IMR-90 (cell line): ENCODE measurements around the gene EXOC8. TPM values are rescaled to one million over a fixed set of nuclear protein-coding genes. Genes with fewer than 3 reads are reported as not detected.

ENCODE experiments used
- ATAC-seq: fragments of 200-7000 bp; cut with Tn5 transposase; 2 replicates; pipeline ENCODE4 v1.9.1; 2020; ENCODE audit warnings: low read depth, mild to moderate bottlenecking, moderate library complexity
- BruUV-seq: library from RNA; stranded (reverse); fragments of 400-500 nt; replicated peaks from 2 replicates; lab custom pipeline; 2021; lab: Mats Ljungman, UMichigan
- CTCF ChIA-PET: fragments of 300-600 bp; formaldehyde crosslinking; extraction: SDS; loops from one replicate; lab custom pipeline; 2021; ENCODE audit warnings: antibody characterized with exemption; lab: Yijun Ruan, JAX
- POLR2A ChIA-PET: fragments of 300-600 bp; sonication (Branson Sonifier 250); formaldehyde crosslinking; loops from one replicate; lab custom pipeline; 2022; ENCODE audit warnings: antibody characterized with exemption; ENCODE audit not compliant: unreplicated experiment; lab: Charles Lee
- DNase-seq: peaks from one replicate; pipeline ENCODE4 v3.0.0; 2013
- H2AFZ ChIP-seq: replicated peaks from 2 replicates; pipeline ENCODE3; 2013; ENCODE audit warnings: low read length, mild to moderate bottlenecking; ENCODE audit not compliant: poor library complexity
- H2AK5ac ChIP-seq: 2 replicates; pipeline ENCODE4 v1.6.1; 2013; ENCODE audit warnings: low read depth, low read length, inconsistent platforms
- H2AK9ac ChIP-seq: replicated peaks from 2 replicates; pipeline ENCODE3; 2013; ENCODE audit warnings: mild to moderate bottlenecking, low read depth, low read length, moderate library complexity; ENCODE audit not compliant: poor library complexity
- H2BK120ac ChIP-seq: 2 replicates; pipeline ENCODE4 v1.6.1; 2013; ENCODE audit warnings: low read depth, low read length, inconsistent platforms
- H2BK15ac ChIP-seq: 3 replicates; pipeline ENCODE4 v1.6.1; 2013; ENCODE audit warnings: low read depth, low read length, inconsistent platforms
- H2BK20ac ChIP-seq: 2 replicates; pipeline ENCODE4 v1.6.1; 2013; ENCODE audit warnings: low read depth, mild to moderate bottlenecking, inconsistent platforms, low read length, moderate library complexity
- H2BK5ac ChIP-seq: 2 replicates; pipeline ENCODE4 v1.6.1; 2013; ENCODE audit warnings: mild to moderate bottlenecking, low read depth, low read length, inconsistent platforms; ENCODE audit not compliant: poor library complexity, severe bottlenecking
- H3K14ac ChIP-seq: replicated peaks from 2 replicates; pipeline ENCODE4 v1.6.1; 2013; ENCODE audit warnings: low read depth, low read length, inconsistent platforms
- H3K18ac ChIP-seq: 2 replicates; pipeline ENCODE4 v1.6.1; 2013; ENCODE audit warnings: low read depth, low read length, control low read depth
- H3K23ac ChIP-seq: 2 replicates; pipeline ENCODE4 v1.6.1; 2013; ENCODE audit warnings: low read depth, low read length, inconsistent platforms
- H3K27ac ChIP-seq: 2 replicates; pipeline ENCODE4 v1.5.1; 2013; ENCODE audit warnings: mild to moderate bottlenecking, control low read depth, low read length; ENCODE audit not compliant: insufficient read depth
- H3K27me3 ChIP-seq: 2 replicates; pipeline ENCODE4 v1.6.1; 2013; ENCODE audit warnings: low read length; ENCODE audit not compliant: control insufficient read depth, insufficient read depth
- H3K36me3 ChIP-seq: 2 replicates; pipeline ENCODE4 v1.6.1; 2013; ENCODE audit warnings: low read length, mixed read lengths; ENCODE audit not compliant: control insufficient read depth, insufficient read depth
- H3K4ac ChIP-seq: 2 replicates; pipeline ENCODE4 v1.6.1; 2013; ENCODE audit warnings: low read depth, low read length, inconsistent platforms
- H3K4me1 ChIP-seq: 2 replicates; pipeline ENCODE4 v1.6.1; 2013; ENCODE audit warnings: low read length, mixed read lengths; ENCODE audit not compliant: control insufficient read depth, insufficient read depth
- H3K4me2 ChIP-seq: 2 replicates; pipeline ENCODE4 v1.6.1; 2013; ENCODE audit warnings: low read depth, mild to moderate bottlenecking, control low read depth, low read length, moderate library complexity
- H3K4me3 ChIP-seq: 2 replicates; pipeline ENCODE4 v1.5.1; 2013; ENCODE audit warnings: low read depth, mild to moderate bottlenecking, control low read depth, low read length, moderate library complexity; ENCODE audit not compliant: insufficient read depth
- H3K56ac ChIP-seq: 2 replicates; pipeline ENCODE4 v1.6.1; 2013; ENCODE audit warnings: low read length, inconsistent platforms; ENCODE audit not compliant: insufficient read depth; ENCODE audit errors: extremely low read depth
- H3K79me1 ChIP-seq, 2 experiments: 2 replicates each; pipeline ENCODE4 v1.6.1; 2013; ENCODE audit warnings: low read length in 2 of 2, inconsistent platforms in 1 of 2, low read depth in 1 of 2
- H3K9ac ChIP-seq: 2 replicates; pipeline ENCODE4 v1.6.1; 2013; ENCODE audit warnings: low read depth, low read length, control low read depth
- H3K9me1 ChIP-seq: 2 replicates; pipeline ENCODE4 v1.6.1; 2013; ENCODE audit warnings: low read length, inconsistent platforms; ENCODE audit not compliant: insufficient read depth
- H3K9me3 ChIP-seq: 2 replicates; pipeline ENCODE4 v1.6.1; 2013; ENCODE audit warnings: low read length; ENCODE audit not compliant: control insufficient read depth, insufficient read depth
- H4K20me1 ChIP-seq: 2 replicates; pipeline ENCODE4 v1.6.1; 2013; ENCODE audit warnings: low read length, inconsistent platforms; ENCODE audit not compliant: insufficient read depth
- H4K5ac ChIP-seq: 2 replicates; pipeline ENCODE4 v1.6.1; 2013; ENCODE audit warnings: mild to moderate bottlenecking, low read depth, low read length, control low read depth
- H4K8ac ChIP-seq, 2 experiments: 2 replicates each; pipeline ENCODE4 v1.6.1; 2013; ENCODE audit warnings: low read depth in 2 of 2, low read length in 2 of 2, control low read depth in 1 of 2, inconsistent platforms in 1 of 2
- H4K91ac ChIP-seq: 2 replicates; pipeline ENCODE4 v1.6.1; 2013; ENCODE audit warnings: low read depth, low read length, inconsistent platforms; ENCODE audit not compliant: insufficient read depth
- RFX5 ChIP-seq: IDR thresholded peaks from 2 replicates; pipeline ENCODE4 v1.8.0; 2012; ENCODE audit warnings: low read depth, mild to moderate bottlenecking, low read length, moderate library complexity
- SMC3 ChIP-seq: fragments of 150-350 bp; IDR thresholded peaks from 2 replicates; pipeline ENCODE4 v1.6.1; 2016; ENCODE audit warnings: low read depth, mild to moderate bottlenecking, antibody characterized with exemption, low read length, moderate library complexity
- WGBS, 2 experiments: methylation state at CpG; one replicate each; pipeline versions ENCODE4 v1.1.5 to v1.1.7; 2013; ENCODE audit warnings: missing lambda C conversion rate in 2 of 2; ENCODE audit not compliant: insufficient read length in 1 of 2; ENCODE audit errors: extremely low coverage in 2 of 2; 5-methylcytosine and 5-hydroxymethylcytosine counted together
- dilution Hi-C: fragments of 300-500 bp; cut with HindIII; formaldehyde crosslinking; loops from one replicate; pipeline ENCODE4 v1.14.3; 2018; ENCODE audit warnings: low sequenced_read_pairs; ENCODE audit not compliant: unreplicated experiment
- in situ Hi-C: fragments of 300-500 bp; cut with MboI; formaldehyde crosslinking; loops from 3 replicates; pipeline ENCODE4 v1.14.3; 2019; ENCODE audit warnings: low sequenced_read_pairs, inconsistent platforms, mixed read lengths
- intact Hi-C: fragments of 100-400 bp; cut with micrococcal nuclease; formaldehyde crosslinking; loops from 2 replicates; pipeline ENCODE4 v1.10.0; 2022
- polyA plus RNA-seq, 3 experiments: library from polyadenylated mRNA; depleted of rRNA; stranded (reverse); fragments of >200 nt; gene quantifications; 2 replicates each; pipeline ENCODE4 v1.2.3, GENCODE V29; 2012; ENCODE audit warnings: low replicate concordance in 1 of 3
- total RNA-seq: library from RNA; depleted of rRNA; stranded (reverse); fragments of >200 nt; gene quantifications from 2 replicates; pipeline ENCODE4 v1.2.3, GENCODE V29; 2012

EXOC8 gene
- total and polyA plus RNA-seq, 2 of the 4 experiments (the other 2 are of a cell fraction), result 2.6 to 11.5 TPM

GRCh38 chr1:231326248-231326647 is 11.4 kb downstream of the EXOC8 start:
- no TSS peak for BruUV-seq
- DNase-seq (no peak), ATAC-seq (no peak)
- Histone ChIP-seq H3K56ac (no peak overlapping the region), H3K4me2 (no peak overlapping the region), H2BK120ac (no peak overlapping the region), H2BK15ac (no peak overlapping the region), H3K9me1 (no peaks in the 10 kb centered on the region), H3K79me1 (peaks cover under 1 to 7% of the 10 kb centered on the region in 2 experiments; a peak in 2 of 4 replicates), H3K23ac (no peak overlapping the region), H2BK5ac (no peak overlapping the region), H3K4me3 (no peak overlapping the region), H4K91ac (no peak overlapping the region), H3K4ac (no peak overlapping the region), H3K9ac (no peak overlapping the region), H4K8ac (no peak overlapping the region), H3K27ac (no peak overlapping the region), H3K9me3 (no peaks in the 10 kb centered on the region), H3K4me1 (no peaks in the 10 kb centered on the region), H3K14ac (no peak overlapping the region), H3K36me3 (no peaks in the 10 kb centered on the region), H2AFZ (no peak overlapping the region), H3K27me3 (no peaks in the 10 kb centered on the region), H4K20me1 (0 out of 2 replicates have a peak, but pooled peaks cover under 1% of the 10 kb centered on the region), H2BK20ac (no peak overlapping the region), H2AK9ac (no peak overlapping the region), H2AK5ac (no peak overlapping the region), H4K5ac (no peak overlapping the region), H3K18ac (no peak overlapping the region)
- ChIA-PET POLR2A (no interaction called here), CTCF (interaction anchor here (0.7 kb wide), 1 partner anchor 296 kb away, joined by 3 read pairs; no protein-coding TSS in a partner anchor)
- intact Hi-C loops, result no loop called here
- in situ Hi-C loops, result no loop called here
- dilution Hi-C loops, result no loop called here
- TF ChIP-seq RFX5 (no peak), SMC3 (no peak)
- no CpG with 5 or more reads among the region's 1 CpG for WGBS, 2 experiments
